Lower leg skin (tissue), 3 donors: Measurements from ENCODE around the gene ZCCHC10.
"Not testable (repeated sequence)": the region's sequence is repeated elsewhere in the genome, so short reads cannot be mapped to it uniquely, and the experiment has no call there.

ENCODE experiments used
- POLR2A ChIP-seq, 2 donors: fragments of 450-650 bp; IDR thresholded peaks; one replicate each; pipeline ENCODE4 v1.6.1; 2016 to 2017; ENCODE audit warnings: antibody characterized with exemption in 2 of 2, mild to moderate bottlenecking in 1 of 2, moderate library complexity in 1 of 2
- TF ChIP-seq, protein P1 (sequence below), 3 donors: fragments of 450-650 bp; IDR thresholded peaks; one replicate each; pipeline ENCODE4 v1.5.1; 2016; ENCODE audit warnings: antibody characterized with exemption in 3 of 3, mild to moderate bottlenecking in 3 of 3, moderate library complexity in 2 of 3

- TF ChIP-seq, protein P1, sequence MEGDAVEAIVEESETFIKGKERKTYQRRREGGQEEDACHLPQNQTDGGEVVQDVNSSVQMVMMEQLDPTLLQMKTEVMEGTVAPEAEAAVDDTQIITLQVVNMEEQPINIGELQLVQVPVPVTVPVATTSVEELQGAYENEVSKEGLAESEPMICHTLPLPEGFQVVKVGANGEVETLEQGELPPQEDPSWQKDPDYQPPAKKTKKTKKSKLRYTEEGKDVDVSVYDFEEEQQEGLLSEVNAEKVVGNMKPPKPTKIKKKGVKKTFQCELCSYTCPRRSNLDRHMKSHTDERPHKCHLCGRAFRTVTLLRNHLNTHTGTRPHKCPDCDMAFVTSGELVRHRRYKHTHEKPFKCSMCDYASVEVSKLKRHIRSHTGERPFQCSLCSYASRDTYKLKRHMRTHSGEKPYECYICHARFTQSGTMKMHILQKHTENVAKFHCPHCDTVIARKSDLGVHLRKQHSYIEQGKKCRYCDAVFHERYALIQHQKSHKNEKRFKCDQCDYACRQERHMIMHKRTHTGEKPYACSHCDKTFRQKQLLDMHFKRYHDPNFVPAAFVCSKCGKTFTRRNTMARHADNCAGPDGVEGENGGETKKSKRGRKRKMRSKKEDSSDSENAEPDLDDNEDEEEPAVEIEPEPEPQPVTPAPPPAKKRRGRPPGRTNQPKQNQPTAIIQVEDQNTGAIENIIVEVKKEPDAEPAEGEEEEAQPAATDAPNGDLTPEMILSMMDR (IDR thresholded peaks at IDR 0.05) = not testable (repeated sequence)
- TF ChIP-seq POLR2A (IDR thresholded peaks at IDR 0.05) = not testable (repeated sequence)
Observed at GRCh38 chr5:133008455-133008854, 17.9 kb downstream of the ZCCHC10 start.
